Type B pancreatic cell (in vitro differentiated cells): Measurements from ENCODE around the gene MEP1A. TPM values are rescaled to one million over a fixed set of nuclear protein-coding genes. Genes with fewer than 3 reads are reported as not detected.

Source experiments
- DNase-seq: peaks from one replicate; pipeline ENCODE4 v3.0.0; 2021; ENCODE audit warnings: mixed read lengths; ENCODE audit not compliant: unreplicated experiment; ENCODE audit errors: extremely low spot score
- H3K27ac Mint-ChIP-seq: 2 replicates; pipeline ENCODE4 v1.8.0; 2021; ENCODE audit warnings: mild to moderate bottlenecking, mixed read lengths
- H3K27me3 Mint-ChIP-seq: 2 replicates; pipeline ENCODE4 v1.8.0; 2021; ENCODE audit warnings: mixed read lengths
- H3K36me3 Mint-ChIP-seq: 2 replicates; pipeline ENCODE4 v1.8.0; 2021; ENCODE audit warnings: mixed read lengths
- H3K4me1 Mint-ChIP-seq: one replicate; pipeline ENCODE4 v1.8.0; 2021; ENCODE audit warnings: mixed read lengths; ENCODE audit not compliant: unreplicated experiment
- H3K4me3 Mint-ChIP-seq: 2 replicates; pipeline ENCODE4 v1.8.0; 2021; ENCODE audit warnings: mild to moderate bottlenecking, mixed read lengths
- H3K9me3 Mint-ChIP-seq: 2 replicates; pipeline ENCODE4 v1.8.0; 2021; ENCODE audit warnings: mixed read lengths
- CTCF ChIP-seq: fragments of 200-600 bp; sonication (generic); conservative IDR thresholded peaks from 2 replicates; pipeline ENCODE4 v1.5.0; 2021; ENCODE audit warnings: antibody characterized with exemption, mild to moderate bottlenecking
- total RNA-seq: library from RNA; stranded (reverse); gene quantifications from 2 replicates; pipeline ENCODE4 v1.2.1, GENCODE V29; 2021; ENCODE audit warnings: low replicate concordance

Gene MEP1A
- total RNA-seq, 1 donor from 2014 or later = 3.6 TPM

- Mint-ChIP-seq H3K4me3 (no peak overlapping the region), H3K36me3 (no peaks in the 10 kb centered on the region), H3K4me1 (no peaks in the 10 kb centered on the region), H3K27ac (no peak overlapping the region), H3K27me3 (no peaks in the 10 kb centered on the region), H3K9me3 (no peaks in the 10 kb centered on the region)
- TF ChIP-seq CTCF = no peak
- DNase-seq = no peak
These were observed 70.6 kb downstream of the MEP1A start for GRCh38 chr6:46863791-46864190.

- Mint-ChIP-seq H3K4me3 (no peak overlapping the region), H3K27me3 (no peaks in the 10 kb centered on the region), H3K27ac (no peak overlapping the region), H3K36me3 (no peaks in the 10 kb centered on the region), H3K4me1 (no peaks in the 10 kb centered on the region), H3K9me3 (no peaks in the 10 kb centered on the region)
- TF ChIP-seq CTCF = no peak
- DNase-seq = no peak
These were observed 72.0 kb downstream of the MEP1A start for GRCh38 chr6:46865221-46865620.

GRCh38 chr6:46867411-46867810 lies 74.2 kb downstream of the MEP1A start:
- Mint-ChIP-seq H3K27me3 (no peaks in the 10 kb centered on the region), H3K27ac (no peak overlapping the region), H3K9me3 (no peaks in the 10 kb centered on the region), H3K36me3 (no peaks in the 10 kb centered on the region), H3K4me1 (no peaks in the 10 kb centered on the region), H3K4me3 (no peak overlapping the region)
- TF ChIP-seq CTCF = no peak
- DNase-seq = no peak

GRCh38 chr6:46876126-46876525 lies 82.9 kb downstream of the MEP1A start:
- Mint-ChIP-seq H3K36me3 (no peaks in the 10 kb centered on the region), H3K9me3 (no peaks in the 10 kb centered on the region), H3K4me1 (no peaks in the 10 kb centered on the region), H3K4me3 (no peak overlapping the region), H3K27ac (no peak overlapping the region), H3K27me3 (no peaks in the 10 kb centered on the region)
- no peak for TF ChIP-seq CTCF
- no peak for DNase-seq

- H3K36me3 Mint-ChIP-seq = no peaks in the 10 kb centered on the region
- peaks cover 4% of the 10 kb centered on the region for H3K27me3 Mint-ChIP-seq
- TF ChIP-seq CTCF = no peak
- H3K27ac Mint-ChIP-seq = no peak overlapping the region
- DNase-seq = no peak
- no peaks in the 10 kb centered on the region for H3K4me1 Mint-ChIP-seq
- H3K9me3 Mint-ChIP-seq = no peaks in the 10 kb centered on the region
- H3K4me3 Mint-ChIP-seq = no peak overlapping the region
These were observed 85.8 kb downstream of the MEP1A start for GRCh38 chr6:46879003-46879402.

- Mint-ChIP-seq H3K36me3 (no peaks in the 10 kb centered on the region), H3K27ac (no peak overlapping the region), H3K4me1 (no peaks in the 10 kb centered on the region), H3K27me3 (peaks cover 4% of the 10 kb centered on the region), H3K9me3 (no peaks in the 10 kb centered on the region), H3K4me3 (no peak overlapping the region)
- DNase-seq = no peak
- TF ChIP-seq CTCF = no peak
These were observed 89.5 kb downstream of the MEP1A start for GRCh38 chr6:46882645-46883044.
